Brain microvascular endothelial cell (primary cell): ENCODE results near the gene NPC1.

Source experiments
- DNase-seq: peaks from one replicate; pipeline ENCODE4 v3.0.0-alpha.2; 2020
- H3K27ac ChIP-seq: fragments of 250-450 bp; sonication (Bioruptor Pico); 2 replicates; pipeline ENCODE4 v1.5.1; 2020; ENCODE audit warnings: mild to moderate bottlenecking, moderate library complexity
- H3K27me3 ChIP-seq: fragments of 250-450 bp; sonication (Bioruptor Pico); replicated peaks from 2 replicates; pipeline ENCODE4 v1.5.1; 2020; ENCODE audit warnings: mild to moderate bottlenecking
- H3K36me3 ChIP-seq: fragments of 250-450 bp; sonication (Bioruptor Pico); replicated peaks from 2 replicates; pipeline ENCODE4 v1.5.1; 2020; ENCODE audit warnings: mild to moderate bottlenecking
- H3K4me3 ChIP-seq: 2 replicates; pipeline ENCODE4 v1.5.1; 2011; ENCODE audit warnings: low read depth, mild to moderate bottlenecking, control low read depth, low read length, moderate library complexity
- CTCF ChIP-seq: IDR thresholded peaks from 2 replicates; pipeline ENCODE4 v1.5.1; 2011; ENCODE audit warnings: low read depth, mild to moderate bottlenecking, moderate library complexity, low read length, control low read depth, inconsistent platforms; ENCODE audit errors: missing control alignments
- in situ Hi-C: cut with HindIII; loops from 2 replicates; pipeline ENCODE4 v1.10.0; 2017; ENCODE audit warnings: low sequenced_read_pairs, low pct_ligation_motif_present

NPC1 gene

GRCh38 chr18:23586249-23587196 is at the start of gene NPC1:
Gene NPC1, minus strand, starts transcription at chr18:23586506. Its CDS starts 163 bp downstream, at chr18:23586343.
- Histone ChIP-seq H3K27me3 (no peaks in the 10 kb centered on the region), H3K27ac (peak within 1 kb of the TSS; percentile 96), H3K36me3 (no peaks in the 10 kb centered on the region), H3K4me3 (peak within 1 kb of the TSS; percentile 85)
- in situ Hi-C loops = no loop called here
- DNase-seq = peak; percentile 95
- TF ChIP-seq CTCF = peak; percentile 85

- no peak overlapping the region for H3K27ac ChIP-seq
- H3K27me3 ChIP-seq = no peaks in the 10 kb centered on the region
- H3K4me3 ChIP-seq = no peak overlapping the region
- H3K36me3 ChIP-seq = no peaks in the 10 kb centered on the region
- TF ChIP-seq CTCF = no peak
- in situ Hi-C loops = no loop called here
- no peak for DNase-seq
Observed at GRCh38 chr18:23636071-23636399, 49.7 kb upstream of the NPC1 start.

GRCh38 chr18:23635283-23636070 is 49.2 kb upstream of the NPC1 start:
- no peaks in the 10 kb centered on the region for H3K36me3 ChIP-seq
- no peak overlapping the region for H3K27ac ChIP-seq
- TF ChIP-seq CTCF = no peak
- no peak overlapping the region for H3K4me3 ChIP-seq
- no peaks in the 10 kb centered on the region for H3K27me3 ChIP-seq
- in situ Hi-C loops = no loop called here
- DNase-seq = no peak

- TF ChIP-seq CTCF = no peak
- H3K27ac ChIP-seq = no peak overlapping the region
- no peaks in the 10 kb centered on the region for H3K27me3 ChIP-seq
- no peak for DNase-seq
- H3K36me3 ChIP-seq = no peaks in the 10 kb centered on the region
- in situ Hi-C loops = no loop called here
- no peak overlapping the region for H3K4me3 ChIP-seq
Observed at GRCh38 chr18:23634692-23635091, 48.4 kb upstream of the NPC1 start.

GRCh38 chr18:23632615-23633014 is 46.3 kb upstream of the NPC1 start:
- in situ Hi-C loops = no loop called here
- H3K27ac ChIP-seq = no peak overlapping the region
- TF ChIP-seq CTCF = no peak
- H3K27me3 ChIP-seq = no peaks in the 10 kb centered on the region
- H3K4me3 ChIP-seq = no peak overlapping the region
- DNase-seq = no peak
- H3K36me3 ChIP-seq = no peaks in the 10 kb centered on the region
